T-helper 17 cell (primary cell): Measurements from ENCODE around the gene ZDHHC9. TPM values are rescaled to one million over a fixed set of nuclear protein-coding genes. Genes with fewer than 3 reads are reported as not detected.

ENCODE experiments used
- ATAC-seq: fragments of 150-1000 bp; cut with Tn5 transposase; 2 replicates; pipeline ENCODE4 v1.10.0; 2021; ENCODE audit warnings: mild to moderate bottlenecking, moderate library complexity
- DNase-seq, 3 donors: peaks; one replicate each; pipeline versions ENCODE4 v3.0.0 to v3.0.0-alpha.2; 2020 to 2021
- H3K9me3 ChIP-seq: one replicate; pipeline ENCODE4 v1.7.0; 2013; ENCODE audit warnings: low read length, mild to moderate bottlenecking; ENCODE audit not compliant: control insufficient read depth, poor library complexity, severe bottlenecking
- H3K27ac Mint-ChIP-seq: one replicate; pipeline ENCODE4 v1.8.0; 2022; ENCODE audit warnings: mild to moderate bottlenecking, moderate library complexity, mixed read lengths
- H3K27me3 Mint-ChIP-seq: one replicate; pipeline ENCODE4 v1.8.0; 2022; ENCODE audit warnings: mixed read lengths
- H3K36me3 Mint-ChIP-seq: one replicate; pipeline ENCODE4 v1.8.0; 2022; ENCODE audit warnings: low read depth, mixed read lengths
- H3K4me1 Mint-ChIP-seq: one replicate; pipeline ENCODE4 v1.8.0; 2022; ENCODE audit warnings: mild to moderate bottlenecking, mixed read lengths
- H3K4me3 Mint-ChIP-seq: one replicate; pipeline ENCODE4 v1.8.0; 2022; ENCODE audit warnings: mild to moderate bottlenecking, moderate library complexity, mixed read lengths
- total RNA-seq, 4 donors: library from RNA in 2 of 4; stranded (reverse) in 2 of 4; gene quantifications; one replicate each; pipeline ENCODE4 v1.2.3 and lab custom pipeline; 2022 to 2026

ZDHHC9 gene
- total RNA-seq, 2 donors from 2014 or later = 5.0 to 5.5 TPM

DNA sequence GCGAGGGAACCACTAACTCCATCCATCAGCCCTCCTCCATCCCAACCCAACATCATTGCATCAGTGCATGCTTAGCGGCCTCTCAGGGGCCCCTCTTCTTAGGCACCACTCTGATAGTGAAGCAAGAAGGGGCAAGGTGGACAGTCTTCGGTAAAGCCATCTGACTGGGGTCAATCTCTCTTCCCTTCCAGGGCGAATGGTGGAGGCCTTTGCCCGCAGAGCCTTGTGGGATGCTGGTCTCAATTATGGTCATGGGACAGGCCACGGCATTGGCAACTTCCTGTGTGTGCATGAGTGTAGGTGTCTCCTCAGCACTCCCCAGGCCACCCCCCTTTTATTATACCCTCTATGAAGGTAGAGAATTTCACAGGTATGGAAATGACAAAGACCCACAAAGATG, 82.7 kb downstream of the ZDHHC9 start:
- DNase-seq (no peak), ATAC-seq (no peak)
- Mint-ChIP-seq H3K4me3 (no peak overlapping the region), H3K27me3 (no peaks in the 10 kb centered on the region), H3K27ac (peak overlapping the region; percentile 9), H3K4me1 (peaks cover 21% of the 10 kb centered on the region), H3K36me3 (no peaks in the 10 kb centered on the region)
- H3K9me3 ChIP-seq = no peaks in the 10 kb centered on the region

DNA sequence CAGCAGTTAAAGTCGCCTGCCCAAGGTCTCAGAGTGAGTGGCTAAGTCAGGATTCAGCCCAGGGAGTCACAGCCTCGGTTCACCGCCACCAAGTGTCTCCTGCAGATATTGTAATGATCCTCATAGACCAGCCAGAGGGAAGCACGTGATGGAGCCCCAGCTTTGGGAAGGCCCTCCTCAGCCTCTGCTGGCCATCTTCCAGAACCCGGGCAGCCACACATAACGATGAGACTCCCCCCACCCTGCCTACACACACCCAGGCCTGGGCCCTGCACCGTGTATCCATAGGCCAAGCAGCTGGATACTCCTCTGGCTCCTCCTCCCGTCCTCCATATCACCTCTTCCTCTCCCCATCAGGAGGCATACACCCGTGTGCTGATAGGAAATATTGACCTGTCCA, 83.5 kb downstream of the ZDHHC9 start:
- Mint-ChIP-seq H3K27ac (peak overlapping the region; percentile 60), H3K36me3 (no peaks in the 10 kb centered on the region), H3K4me1 (peaks cover 26% of the 10 kb centered on the region), H3K27me3 (no peaks in the 10 kb centered on the region), H3K4me3 (no peak overlapping the region)
- peak; percentile 19 for ATAC-seq
- no peaks in the 10 kb centered on the region for H3K9me3 ChIP-seq
- no peak for DNase-seq

DNA sequence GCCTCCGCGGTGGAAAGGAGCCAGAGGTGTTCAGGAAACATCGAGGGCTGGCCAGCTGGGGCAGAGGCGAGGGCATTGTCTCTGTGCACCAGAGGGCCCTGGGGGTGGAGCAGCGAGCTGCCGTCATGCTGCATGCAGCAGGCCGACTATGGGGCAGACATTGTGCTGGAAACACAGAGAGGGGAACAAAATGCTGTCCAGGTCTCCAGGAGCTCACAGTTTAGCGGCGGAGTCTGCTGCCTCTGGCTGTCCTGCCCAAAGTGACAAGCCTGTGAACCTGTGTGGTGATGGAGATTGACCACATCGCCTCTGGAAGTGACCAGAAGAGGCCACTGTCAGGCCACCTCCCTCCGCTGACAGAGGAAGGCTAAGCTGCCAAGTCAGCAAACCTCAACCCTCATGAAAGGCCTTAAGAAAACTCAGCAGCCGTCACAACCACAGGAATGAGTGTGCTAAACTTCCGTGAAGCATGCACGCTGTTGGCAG, 84.1 kb downstream of the ZDHHC9 start:
- Mint-ChIP-seq H3K27me3 (no peaks in the 10 kb centered on the region), H3K4me1 (peaks cover 30% of the 10 kb centered on the region), H3K36me3 (no peaks in the 10 kb centered on the region), H3K4me3 (peak overlapping the region; percentile 75), H3K27ac (peak overlapping the region; percentile 60)
- peak; percentile 89 for ATAC-seq
- no peaks in the 10 kb centered on the region for H3K9me3 ChIP-seq
- DNase-seq = peak in 1 of 3 donors; percentile 30

DNA sequence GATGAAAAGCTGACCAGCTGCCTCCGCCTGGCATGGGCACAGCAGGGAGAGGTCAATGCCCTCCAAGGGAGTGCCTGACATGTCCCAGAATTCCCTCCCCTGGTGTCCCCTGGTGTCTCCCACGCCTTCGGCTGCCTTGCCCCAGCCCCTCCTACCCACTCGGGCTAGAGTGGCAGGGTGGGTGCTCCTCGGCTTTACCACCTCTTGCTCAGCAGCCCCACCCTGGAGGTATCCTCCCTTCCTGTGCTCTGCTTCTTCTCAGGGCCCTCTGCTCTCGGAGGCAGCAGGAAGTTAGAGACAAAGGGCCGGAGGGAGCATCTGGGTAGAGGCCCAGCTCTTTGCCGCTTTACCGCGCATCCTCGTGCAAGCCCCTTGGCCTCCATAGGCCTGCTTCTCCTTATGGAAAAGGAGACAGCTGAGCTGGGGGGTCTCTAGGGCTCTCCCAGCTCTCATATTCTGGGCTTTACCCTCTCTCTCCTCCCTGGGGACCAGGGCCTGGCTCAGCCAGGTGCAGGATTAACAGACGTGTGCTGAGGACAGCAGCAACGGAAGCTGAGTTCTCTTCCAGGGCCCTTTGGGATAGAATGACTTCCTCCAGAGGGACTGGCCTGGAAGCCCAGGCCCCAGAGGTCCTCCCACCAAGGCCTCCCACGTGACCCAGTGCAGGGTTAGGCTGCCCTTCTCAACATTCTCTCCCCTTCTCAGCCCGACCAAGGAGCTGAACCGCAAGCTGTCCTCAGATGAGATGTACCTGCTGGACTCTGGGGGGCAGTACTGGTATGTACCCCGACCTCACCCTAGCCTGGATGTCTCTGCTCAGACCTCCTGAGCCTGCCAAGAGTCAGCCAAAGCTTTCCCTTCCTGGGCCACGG, 87.7 kb downstream of the ZDHHC9 start:
- Mint-ChIP-seq H3K27ac (peak overlapping the region; percentile 83), H3K36me3 (no peaks in the 10 kb centered on the region), H3K27me3 (no peaks in the 10 kb centered on the region), H3K4me3 (peak overlapping the region; percentile 72), H3K4me1 (peaks cover 33% of the 10 kb centered on the region)
- DNase-seq (no peak), ATAC-seq (no peak)
- H3K9me3 ChIP-seq = no peaks in the 10 kb centered on the region

DNA sequence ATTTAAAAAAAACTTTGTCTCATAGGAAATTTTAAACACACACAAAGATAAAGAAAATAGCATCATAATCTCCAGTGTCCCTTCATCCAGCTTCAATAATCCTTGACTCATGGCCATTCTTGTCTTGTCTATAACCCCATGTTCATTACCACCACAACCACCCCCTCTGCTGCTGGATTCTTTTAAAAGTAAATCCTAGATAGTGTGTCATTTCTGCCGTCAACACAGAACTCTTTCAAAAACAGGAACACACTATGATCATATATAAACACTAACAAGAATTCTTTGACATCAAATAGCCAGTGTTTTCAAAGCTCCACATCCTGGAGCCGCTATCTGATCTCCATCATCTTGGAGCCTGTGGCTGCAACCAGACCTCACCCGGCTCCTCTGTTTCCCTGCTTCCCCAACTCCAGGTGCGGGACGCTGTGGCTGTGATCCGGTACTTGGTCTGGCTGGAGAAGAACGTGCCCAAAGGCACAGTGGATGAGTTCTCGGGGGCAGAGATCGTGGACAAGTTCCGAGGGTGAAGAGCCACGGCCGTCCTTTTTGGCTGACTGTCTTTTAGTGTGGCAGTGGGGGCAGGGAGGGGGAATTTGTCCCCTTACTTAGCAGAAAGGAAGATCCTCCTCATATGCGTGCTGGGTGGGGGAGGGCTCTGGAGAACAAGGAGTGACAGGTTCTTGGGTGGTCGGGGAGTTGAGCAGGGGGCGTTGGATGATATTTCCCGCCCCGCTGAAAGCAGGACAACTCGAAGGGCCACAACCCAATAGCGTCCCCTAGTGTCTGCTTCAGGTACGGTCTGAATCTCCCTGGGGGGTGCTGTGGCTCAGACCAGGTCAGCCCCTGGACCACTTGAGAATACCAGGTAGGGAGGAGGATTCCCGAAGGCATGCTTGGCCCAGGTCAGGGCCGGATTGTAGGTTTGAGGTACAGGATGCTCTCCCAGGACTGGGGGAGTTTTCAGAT, 89.3 kb downstream of the ZDHHC9 start:
- Mint-ChIP-seq H3K27me3 (no peaks in the 10 kb centered on the region), H3K27ac (peak overlapping the region; percentile 89), H3K4me1 (peaks cover 20% of the 10 kb centered on the region), H3K36me3 (no peaks in the 10 kb centered on the region), H3K4me3 (peak overlapping the region; percentile 19)
- DNase-seq = no peak
- ATAC-seq = no peak
- H3K9me3 ChIP-seq = no peaks in the 10 kb centered on the region

Other genes with a start within 250 kb of the ZDHHC9 start
- gene APLN, start 188.9 kb downstream of the ZDHHC9 start, total RNA-seq = not detected
- gene XPNPEP2, start 104.9 kb downstream of the ZDHHC9 start, total RNA-seq = under 1 TPM; 0.25 to 0.83 TPM
- 100 to 1,000 TPM; 114 to 116 TPM for gene SASH3, start 63.9 kb downstream of the ZDHHC9 start, total RNA-seq
- 10 to 100 TPM; 11.3 to 12.3 TPM for gene UTP14A, start 62.3 kb upstream of the ZDHHC9 start, total RNA-seq
- gene BCORL1, start 138.7 kb upstream of the ZDHHC9 start, total RNA-seq = 10 to 100 TPM in 1 of 2 donors, 1 to 10 TPM in 1; 8.0 to 10.8 TPM